NCI-H2196 (cell line): ENCODE data around the gene FBXO33.

Source experiments
- DNase-seq: peaks from one replicate; lab custom pipeline; 2025; ENCODE audit not compliant: unreplicated experiment; lab: John Stamatoyannopoulos, UW

The FBXO33 gene

DNA sequence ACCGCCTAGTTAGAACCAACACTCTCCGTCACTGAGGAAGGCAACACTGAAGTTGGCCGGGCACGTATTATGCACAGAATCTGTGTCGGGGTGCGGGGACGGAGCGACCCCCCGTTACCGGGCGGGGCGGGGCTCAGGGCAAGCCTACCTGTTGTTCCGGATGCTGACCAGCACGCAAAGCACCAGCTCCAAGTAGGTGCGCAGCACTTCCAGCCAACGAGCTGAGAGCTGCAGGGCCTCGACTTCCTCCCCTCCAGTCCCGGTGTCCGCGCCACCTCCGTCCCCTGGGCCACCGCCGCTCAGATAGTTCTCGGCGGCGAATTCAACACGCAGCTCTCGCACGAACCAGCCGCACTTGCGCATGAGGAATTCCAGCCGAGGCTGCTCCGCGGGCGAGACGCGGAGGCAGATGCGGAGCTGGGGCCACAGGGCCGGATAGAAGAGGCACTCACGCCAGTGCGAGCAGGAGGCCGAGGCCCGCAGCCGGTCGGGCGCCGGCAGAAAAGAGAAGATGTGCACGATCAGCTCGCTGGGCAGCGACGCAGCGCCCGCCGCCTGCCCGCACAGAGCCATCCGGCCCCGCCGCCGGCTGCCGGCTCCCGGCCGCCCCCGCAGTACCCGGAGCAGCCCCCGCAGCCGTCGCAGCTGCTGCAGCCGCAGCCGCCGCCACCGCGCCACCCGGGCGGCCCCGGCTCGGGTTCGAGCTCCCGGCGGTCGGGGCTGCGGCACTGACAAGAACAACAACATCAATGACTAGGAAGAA lies 636 bp downstream of the FBXO33 start:
- peak; percentile 43 for DNase-seq

GRCh38 chr14:39430762-39431415 lies 1.3 kb downstream of the FBXO33 start:
- DNase-seq: no peak

- no peak for DNase-seq
Observed at GRCh38 chr14:39428118-39428517, 4.1 kb downstream of the FBXO33 start.

- peak; percentile 39 for DNase-seq
Observed at GRCh38 chr14:39426605-39427004, 5.6 kb downstream of the FBXO33 start.

- DNase-seq: no peak
Observed at GRCh38 chr14:39425947-39426346, 6.3 kb downstream of the FBXO33 start.

DNA sequence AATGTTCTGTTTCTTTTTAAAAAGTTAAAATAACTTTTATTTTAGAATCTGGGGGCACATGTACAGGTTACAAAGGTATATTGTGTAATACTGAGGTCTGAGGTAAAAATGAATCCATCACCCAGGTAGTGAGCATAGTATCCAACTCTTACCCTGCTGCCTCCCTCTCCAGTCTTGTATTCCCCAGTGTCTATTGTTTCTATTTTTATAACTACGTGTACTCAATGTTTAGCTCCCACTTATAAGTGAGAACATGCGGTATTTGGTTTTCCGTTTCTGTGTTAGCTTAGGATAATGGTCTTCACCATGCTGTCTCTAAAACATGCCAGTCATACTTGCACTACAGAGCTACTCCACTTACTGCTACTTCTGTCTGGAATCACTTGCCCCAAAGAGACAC lies 8.4 kb downstream of the FBXO33 start:
- no peak for DNase-seq

GRCh38 chr14:39422243-39422642 lies 10.0 kb downstream of the FBXO33 start:
- DNase-seq: no peak

DNA sequence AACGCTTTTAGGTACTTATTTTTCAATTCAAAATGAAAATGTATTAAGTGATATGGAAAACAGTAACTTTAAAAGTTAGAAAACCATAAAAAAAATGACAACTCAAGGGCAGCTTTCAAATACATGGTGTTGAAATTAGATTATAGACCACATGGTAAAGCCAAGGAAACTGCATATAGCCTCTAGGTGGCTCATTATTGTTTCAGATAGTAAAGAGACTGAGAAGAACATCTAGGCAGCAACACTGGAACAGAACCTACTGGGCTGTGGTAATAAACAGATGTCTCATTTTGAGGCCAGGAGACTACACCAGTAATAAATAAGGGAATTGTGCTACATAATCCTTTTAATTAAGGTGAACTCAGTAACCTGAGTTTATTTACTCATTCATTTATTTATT lies 13.0 kb downstream of the FBXO33 start:
- DNase-seq: no peak

DNA sequence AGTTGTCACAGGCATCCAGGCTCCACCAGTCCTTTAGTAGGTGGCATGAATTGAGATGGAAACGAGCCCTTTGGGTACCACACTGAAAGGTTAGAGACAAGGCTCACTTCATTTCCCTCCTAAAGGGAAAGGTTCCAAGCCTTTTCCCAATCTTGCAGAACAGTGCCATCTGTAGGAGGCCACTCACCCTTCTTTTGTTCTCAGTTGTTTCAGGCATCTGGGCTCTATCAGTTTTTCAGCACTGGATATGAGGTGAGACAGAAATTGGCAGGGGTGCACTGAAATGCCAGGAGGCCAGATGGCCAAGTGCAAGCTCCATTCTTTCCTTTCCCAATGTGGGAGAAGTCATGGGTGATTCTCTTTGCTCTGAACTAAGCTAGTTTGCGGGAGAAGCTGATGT lies 15.2 kb downstream of the FBXO33 start:
- no peak for DNase-seq

DNA sequence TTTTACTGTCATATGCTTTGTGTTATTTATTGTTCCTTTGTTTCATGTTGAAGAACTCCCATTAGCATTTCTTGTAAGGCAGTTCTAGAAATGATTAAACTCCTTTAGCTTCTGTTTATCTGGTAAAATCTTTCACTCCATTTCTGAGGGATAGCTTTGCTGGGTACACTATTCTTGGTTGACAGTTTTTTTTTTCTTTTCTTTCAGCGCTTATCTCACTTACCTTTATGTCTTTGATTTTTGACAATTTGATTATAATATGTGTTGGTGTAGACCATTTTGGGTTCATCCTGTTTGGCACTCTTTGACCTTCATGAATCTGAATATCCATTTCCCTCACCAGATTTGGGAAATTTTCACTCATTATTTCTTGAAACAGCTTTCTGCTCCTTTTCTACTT lies 16.2 kb downstream of the FBXO33 start:
- DNase-seq: no peak

DNA sequence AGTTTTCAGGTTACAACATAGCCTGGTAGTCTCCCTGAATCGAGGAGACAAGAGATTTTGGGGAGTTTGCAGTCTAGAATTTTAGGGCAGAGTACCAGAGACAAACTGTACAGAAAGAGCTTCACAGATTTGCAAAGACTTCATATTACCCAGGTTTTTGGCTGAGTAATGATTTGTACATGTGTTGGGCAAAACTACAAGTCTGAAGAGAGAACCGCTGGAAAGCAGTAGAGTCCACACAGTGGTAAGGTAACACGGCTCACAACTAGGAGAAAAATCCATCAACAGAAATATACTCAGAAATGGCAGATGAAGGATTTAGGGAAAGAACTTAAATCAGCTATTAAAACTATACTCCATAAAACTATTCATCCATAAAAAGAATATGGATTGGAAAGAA lies 25.7 kb downstream of the FBXO33 start:
- DNase-seq: no peak

DNA sequence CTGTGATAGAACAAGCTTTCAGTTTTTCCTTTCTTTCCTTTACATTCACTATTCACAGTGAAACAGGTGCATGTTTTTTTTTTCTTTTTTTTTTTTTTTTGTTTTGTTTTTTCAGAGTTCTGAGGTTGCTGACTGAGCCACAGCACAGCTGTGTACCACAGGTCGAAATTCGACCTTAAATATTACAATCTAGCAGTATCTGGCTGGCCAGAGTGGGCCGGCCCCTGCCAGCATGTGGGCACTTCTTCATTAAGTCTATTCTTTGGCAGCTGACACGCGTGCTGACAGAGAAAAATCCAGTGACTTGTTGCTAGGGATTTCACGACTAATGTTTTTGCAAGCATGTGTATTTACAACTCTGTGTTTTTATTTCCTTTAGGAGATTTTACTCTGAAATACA lies 33.9 kb downstream of the FBXO33 start:
- DNase-seq: no peak

DNA sequence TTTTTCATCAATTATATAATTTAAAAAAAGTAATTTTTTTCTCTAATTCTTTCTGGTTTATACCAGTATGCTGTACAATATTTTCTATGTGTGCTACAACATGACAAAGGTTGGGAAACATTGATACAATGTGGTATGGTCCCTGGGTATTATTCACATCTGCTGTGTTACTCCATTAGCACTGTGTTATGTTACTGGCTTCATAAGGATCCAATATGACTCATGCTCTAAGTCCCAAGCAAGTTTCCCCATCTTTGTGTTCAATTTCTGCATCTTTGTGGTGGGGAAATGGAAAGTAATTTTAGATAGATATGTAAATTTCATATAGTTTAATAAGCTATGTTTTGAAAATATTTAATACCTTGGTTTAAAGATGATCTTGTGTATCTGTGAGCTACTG lies 35.8 kb downstream of the FBXO33 start:
- DNase-seq: no peak

- no peak for DNase-seq
Observed at GRCh38 chr14:39395555-39396254, 36.5 kb downstream of the FBXO33 start.

GRCh38 chr14:39393289-39393688 lies 38.9 kb downstream of the FBXO33 start:
- no peak for DNase-seq

GRCh38 chr14:39384177-39384576 lies 48.1 kb downstream of the FBXO33 start:
- no peak for DNase-seq

DNA sequence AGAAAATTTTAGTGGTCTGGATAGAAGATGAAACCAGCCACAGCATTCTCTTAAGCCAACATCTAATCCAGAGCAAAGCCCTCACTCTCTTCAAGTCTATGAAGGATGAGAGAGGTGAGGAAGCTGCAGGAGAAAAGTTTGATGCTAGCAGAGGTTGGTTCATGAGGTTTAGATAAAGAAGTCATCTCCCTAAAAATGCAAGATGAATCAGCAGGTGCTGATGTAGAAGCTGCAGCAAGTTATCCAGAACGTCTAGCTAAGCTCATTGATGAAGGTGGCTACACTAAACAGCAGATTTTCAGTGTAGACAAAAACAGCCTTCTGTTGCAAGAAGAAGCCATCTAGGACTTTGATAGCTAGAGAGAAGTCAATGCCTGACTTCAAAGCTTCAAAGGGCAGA lies 48.5 kb downstream of the FBXO33 start:
- no peak for DNase-seq

DNA sequence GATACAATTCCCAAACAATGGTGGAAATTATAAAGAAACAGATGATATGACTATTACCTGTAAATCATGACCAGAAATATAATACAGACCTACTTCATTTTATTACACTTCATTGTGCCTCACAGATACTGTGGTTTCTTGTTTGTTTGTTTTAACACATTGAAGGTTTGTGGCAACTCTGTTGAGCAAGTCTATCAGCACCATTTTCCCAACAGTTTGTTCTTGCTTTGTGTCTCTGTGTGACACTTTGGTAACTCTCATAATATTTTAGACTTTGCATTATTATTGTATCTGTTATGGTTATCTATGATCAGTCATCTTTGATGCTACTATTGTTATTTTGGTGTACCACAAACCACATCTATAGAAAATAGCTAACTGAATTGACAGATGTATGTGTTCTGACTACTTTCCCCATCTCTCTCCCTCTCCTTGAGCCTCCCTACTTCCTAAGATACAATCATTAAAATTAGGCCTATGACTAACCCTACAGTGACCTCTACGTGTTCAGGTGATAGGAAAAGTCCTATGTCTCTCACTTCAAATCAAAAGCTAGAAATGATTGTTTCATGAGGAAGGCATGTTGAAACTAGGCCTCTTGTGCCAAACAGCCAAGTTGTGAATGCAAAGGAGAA lies 49.1 kb downstream of the FBXO33 start:
- no peak for DNase-seq

GRCh38 chr14:39382463-39382862 lies 49.8 kb downstream of the FBXO33 start:
- no peak for DNase-seq

DNA sequence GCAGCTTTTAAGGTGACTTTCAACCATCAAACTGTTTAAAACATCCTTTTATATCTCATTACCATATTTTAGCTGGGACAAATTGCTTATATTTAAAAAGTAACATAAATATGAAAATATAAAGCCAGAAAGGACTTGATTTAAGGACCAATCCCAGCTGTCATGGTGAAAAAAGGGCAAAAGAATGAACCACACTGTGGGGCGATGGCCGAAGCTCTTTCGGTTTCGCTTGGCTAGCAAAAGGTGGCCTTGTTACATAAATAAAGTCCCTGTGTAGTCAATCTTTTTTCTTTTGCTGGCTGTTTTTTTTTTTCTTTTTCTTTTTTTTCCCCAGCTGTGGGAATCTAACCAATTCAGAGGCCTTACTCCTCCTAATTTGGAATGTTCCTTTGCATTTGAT lies 50.9 kb downstream of the FBXO33 start:
- DNase-seq: no peak

DNA sequence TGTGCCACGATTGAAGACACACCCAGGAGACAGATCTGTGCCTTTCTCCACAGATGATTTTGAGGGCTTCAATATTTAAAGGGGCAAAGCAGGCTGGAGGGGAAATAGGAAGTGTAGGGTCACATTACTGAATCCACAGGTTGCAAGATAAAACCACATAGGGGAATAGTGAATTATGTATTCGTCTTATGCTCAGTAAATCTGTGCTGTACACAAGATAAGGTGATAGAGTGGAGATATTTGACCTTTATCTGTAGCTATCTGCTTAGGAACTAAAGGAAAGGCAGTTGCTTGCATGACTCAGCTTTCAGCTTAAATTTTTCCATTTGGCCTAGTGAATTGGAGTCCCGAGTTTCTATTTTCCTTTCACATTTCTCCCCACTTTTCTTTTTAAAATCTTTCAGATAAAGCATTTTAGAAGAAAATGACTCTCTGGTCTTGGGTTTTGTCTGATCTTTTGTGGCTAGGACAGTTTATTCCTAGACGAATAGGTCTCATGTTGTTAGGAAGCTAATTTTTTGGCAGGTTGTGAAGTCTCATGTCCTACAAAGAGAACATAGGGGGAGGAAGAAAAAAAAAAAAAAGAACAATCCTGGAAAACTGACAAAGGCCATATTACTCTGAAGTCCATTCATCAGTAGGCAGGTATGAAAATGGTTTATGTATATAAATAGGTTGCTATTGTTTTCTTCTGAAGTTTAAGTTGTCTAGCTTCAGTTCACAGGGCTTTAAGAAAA lies 55.4 kb downstream of the FBXO33 start:
- DNase-seq: no peak
